HG02852 (cell line): ENCODE results near the gene PRICKLE2.

ENCODE experiments used
- ATAC-seq: cut with Tn5 transposase; IDR thresholded peaks from one replicate; pipeline ENCODE4 v1.9.1; 2021; ENCODE audit warnings: mild to moderate bottlenecking, moderate library complexity; ENCODE audit not compliant: unreplicated experiment

The PRICKLE2 gene

GRCh38 chr3:64138656-64139375, 86.5 kb downstream of the PRICKLE2 start:
- no peak for ATAC-seq

GRCh38 chr3:64138046-64138445, 87.2 kb downstream of the PRICKLE2 start:
- ATAC-seq = no peak

- ATAC-seq = no peak
Observed at GRCh38 chr3:64134882-64135281, 90.4 kb downstream of the PRICKLE2 start.

GRCh38 chr3:64133987-64134386, 91.3 kb downstream of the PRICKLE2 start:
- ATAC-seq = no peak

GRCh38 chr3:64133272-64133671, 92.0 kb downstream of the PRICKLE2 start:
- no peak for ATAC-seq

- no peak for ATAC-seq
Observed at GRCh38 chr3:64131725-64132469, 93.4 kb downstream of the PRICKLE2 start.

GRCh38 chr3:64130436-64130835, 94.8 kb downstream of the PRICKLE2 start:
- ATAC-seq = no peak

- no peak for ATAC-seq
Observed at GRCh38 chr3:64129581-64129980, 95.7 kb downstream of the PRICKLE2 start.

- no peak for ATAC-seq
Observed at GRCh38 chr3:64129106-64129505, 96.2 kb downstream of the PRICKLE2 start.

- ATAC-seq = no peak
Observed at GRCh38 chr3:64125561-64125960, 99.7 kb downstream of the PRICKLE2 start.

- ATAC-seq = no peak
Observed at GRCh38 chr3:64123931-64124330, 101.3 kb downstream of the PRICKLE2 start.

GRCh38 chr3:64122476-64122875, 102.8 kb downstream of the PRICKLE2 start:
- no peak for ATAC-seq

- no peak for ATAC-seq
Observed at GRCh38 chr3:64121750-64122311, 103.4 kb downstream of the PRICKLE2 start.

GRCh38 chr3:64120876-64121275, 104.4 kb downstream of the PRICKLE2 start:
- ATAC-seq = no peak

GRCh38 chr3:64117483-64117882, 107.8 kb downstream of the PRICKLE2 start:
- no peak for ATAC-seq

- ATAC-seq = no peak
Observed at GRCh38 chr3:64114651-64115050, 110.6 kb downstream of the PRICKLE2 start.

- no peak for ATAC-seq
Observed at GRCh38 chr3:64111872-64112271, 113.4 kb downstream of the PRICKLE2 start.

GRCh38 chr3:64111083-64111482, 114.2 kb downstream of the PRICKLE2 start:
- ATAC-seq = no peak

GRCh38 chr3:64110071-64110470, 115.2 kb downstream of the PRICKLE2 start:
- ATAC-seq = no peak

GRCh38 chr3:64109438-64109837, 115.8 kb downstream of the PRICKLE2 start:
- no peak for ATAC-seq

- ATAC-seq = no peak
Observed at GRCh38 chr3:64108784-64109317, 116.4 kb downstream of the PRICKLE2 start.

- ATAC-seq = no peak
Observed at GRCh38 chr3:64108231-64108630, 117.0 kb downstream of the PRICKLE2 start.
